Measurements from ENCODE around the gene ACOX2.

- TF ChIP-seq ASH2L (IDR thresholded peaks at IDR 0.05; ENCODE audit: insufficient read length, low read depth, low read length) = peak; percentile 50
- no peak for TF ChIP-seq ATF7 (IDR thresholded peaks at IDR 0.05)
- TF ChIP-seq ATF7 (CRISPR knock-in tag; IDR thresholded peaks at IDR 0.05) = no peak
- TF ChIP-seq SMARCC2 (IDR thresholded peaks at IDR 0.05) = no peak
- TF ChIP-seq BRCA1 (CRISPR knock-in tag; IDR thresholded peaks at IDR 0.05) = no peak
- no peak for TF ChIP-seq ZNF549 (CRISPR knock-in tag; IDR thresholded peaks at IDR 0.05)
- peak; percentile 88 for TF ChIP-seq HNF4A (CRISPR knock-in tag; IDR thresholded peaks at IDR 0.05)
- no peak for TF ChIP-seq ZNF20 (CRISPR knock-in tag; IDR thresholded peaks at IDR 0.05)
- TF ChIP-seq ZNF296 (CRISPR knock-in tag; conservative IDR thresholded peaks at IDR 0.05) = no peak
- TF ChIP-seq ZNF34 (CRISPR knock-in tag; IDR thresholded peaks at IDR 0.05; ENCODE audit: borderline replicate concordance) = no peak
- no peak for TF ChIP-seq ZHX1 (CRISPR knock-in tag; IDR thresholded peaks at IDR 0.05; ENCODE audit: low read depth)
Observed at GRCh38 chr3:58518291-58518789, 18.6 kb downstream of the ACOX2 start.
